OCI-LY7 (cell line): ENCODE measurements around the gene CFAP74. TPM values are rescaled to one million over a fixed set of nuclear protein-coding genes. Genes with fewer than 3 reads are reported as not detected.
"Not testable (repeated sequence)": the region's sequence is repeated elsewhere in the genome, so short reads cannot be mapped to it uniquely, and the experiment has no call there.

ENCODE experiments used
- BruUV-seq: library from RNA; stranded (reverse); fragments of 400-500 nt; replicated peaks from 2 replicates; lab custom pipeline; 2021; lab: Mats Ljungman, UMichigan
- CTCF ChIA-PET: fragments of 300-600 bp; sonication (Branson Sonifier 250); formaldehyde crosslinking; loops from one replicate; lab custom pipeline; 2022; ENCODE audit warnings: antibody characterized with exemption; ENCODE audit not compliant: unreplicated experiment; lab: Charles Lee
- POLR2A ChIA-PET: fragments of 300-600 bp; sonication (Branson Sonifier 250); formaldehyde crosslinking; loops from one replicate; lab custom pipeline; 2022; ENCODE audit warnings: antibody characterized with exemption; lab: Charles Lee
- DNase-seq: peaks from one replicate; pipeline ENCODE4 v3.0.0-alpha.2; 2015; ENCODE audit warnings: low spot score
- H2AFZ ChIP-seq: fragments of 200-600 bp; sonication (generic), shearing (Covaris generic); 2 replicates; pipeline ENCODE4 v1.6.1; 2014; ENCODE audit warnings: mild to moderate bottlenecking, antibody characterized with exemption, low read length, moderate library complexity
- H3K27ac ChIP-seq: fragments of 200-600 bp; sonication (generic); 2 replicates; pipeline ENCODE4 v1.5.1; 2014; ENCODE audit warnings: mixed run types, low read depth, mild to moderate bottlenecking, moderate library complexity, low read length, inconsistent platforms; ENCODE audit not compliant: poor library complexity, severe bottlenecking
- H3K36me3 ChIP-seq: fragments of 200-600 bp; sonication (generic); 2 replicates; pipeline ENCODE4 v1.6.1; 2014; ENCODE audit warnings: mild to moderate bottlenecking, antibody characterized with exemption, low read length, moderate library complexity, mixed read lengths; ENCODE audit not compliant: insufficient read depth
- H3K4me1 ChIP-seq: fragments of 200-600 bp; sonication (generic); 2 replicates; pipeline ENCODE4 v1.5.1; 2014; ENCODE audit warnings: mild to moderate bottlenecking, low read length; ENCODE audit not compliant: insufficient read depth, poor library complexity, severe bottlenecking
- H3K4me2 ChIP-seq: fragments of 200-600 bp; sonication (generic); 2 replicates; pipeline ENCODE4 v1.6.1; 2014; ENCODE audit warnings: mild to moderate bottlenecking, low read length
- H3K4me3 ChIP-seq: fragments of 200-600 bp; sonication (generic); 2 replicates; pipeline ENCODE4 v1.5.1; 2014; ENCODE audit warnings: mild to moderate bottlenecking, low read depth, low read length; ENCODE audit not compliant: poor library complexity, severe bottlenecking
- H3K79me2 ChIP-seq: fragments of 200-600 bp; sonication (generic); 2 replicates; pipeline ENCODE4 v1.6.1; 2016; ENCODE audit warnings: low read depth, mild to moderate bottlenecking, low read length, moderate library complexity, mixed read lengths; ENCODE audit not compliant: insufficient read depth
- H3K9me2 ChIP-seq: fragments of 200-600 bp; sonication (generic); 2 replicates; pipeline ENCODE4 v1.6.1; 2016; ENCODE audit warnings: mild to moderate bottlenecking, low read length, mixed read lengths; ENCODE audit not compliant: insufficient read depth
- H3K9me3 ChIP-seq: fragments of 200-600 bp; sonication (generic); 2 replicates; pipeline ENCODE4 v1.6.1; 2014; ENCODE audit warnings: mild to moderate bottlenecking, mixed run types, low read length, mixed read lengths
- H4K20me1 ChIP-seq: fragments of 200-600 bp; sonication (generic); 2 replicates; pipeline ENCODE4 v1.6.1; 2014; ENCODE audit warnings: mild to moderate bottlenecking, antibody characterized with exemption, low read length, moderate library complexity, mixed read lengths; ENCODE audit not compliant: insufficient read depth
- CTCF ChIP-seq: fragments of 200-600 bp; sonication (generic); conservative IDR thresholded peaks from 2 replicates; pipeline ENCODE4 v1.5.1; 2014; ENCODE audit warnings: mild to moderate bottlenecking, antibody characterized with exemption, low read length, moderate library complexity, mixed read lengths
- EZH2phosphoT487 ChIP-seq: fragments of 200-600 bp; sonication (generic); IDR thresholded peaks from 2 replicates; pipeline ENCODE4 v1.6.1; 2018; ENCODE audit warnings: low read depth, borderline replicate concordance, mild to moderate bottlenecking, mixed run types, antibody characterized with exemption, low read length, moderate library complexity, mixed read lengths
- intact Hi-C: fragments of 100-400 bp; cut with micrococcal nuclease; formaldehyde crosslinking; loops from one replicate; pipeline ENCODE4 v1.10.0; 2022; ENCODE audit not compliant: unreplicated experiment
- total RNA-seq, 2 experiments: library from RNA; depleted of rRNA in 1 of 2; stranded (reverse); fragments of >200 nt in 1 of 2; shearing (Covaris generic) in 1 of 2; gene quantifications; 2 replicates each; pipeline ENCODE4 v1.2.3, GENCODE V29; 2014 to 2022

The CFAP74 gene
- total RNA-seq, 2 experiments from 2014 or later, result not detected

- CTCF ChIA-PET, result no interaction called here
- TF ChIP-seq CTCF, result no peak
- no peak for TF ChIP-seq EZH2phosphoT487
- Histone ChIP-seq H2AFZ (no peak overlapping the region), H3K9me2 (no peaks in the 10 kb centered on the region), H3K9me3 (no peaks in the 10 kb centered on the region; the same call in 1 of the 2 replicates), H3K4me2 (no peak overlapping the region), H3K36me3 (no peaks in the 10 kb centered on the region), H3K4me3 (no peak overlapping the region), H3K79me2 (no peaks in the 10 kb centered on the region), H3K4me1 (no peaks in the 10 kb centered on the region), H3K27ac (no peak overlapping the region), H4K20me1 (no peaks in the 10 kb centered on the region)
- POLR2A ChIA-PET, result no interaction called here
- intact Hi-C loops, result no loop called here
- no peak for DNase-seq
- BruUV-seq, result no TSS peak
Measured at GRCh38 chr1:1982379-1983232, 21.0 kb downstream of the CFAP74 start.

GRCh38 chr1:1981631-1982327 lies 21.8 kb downstream of the CFAP74 start:
- intact Hi-C loops, H3K4me1 ChIP-seq, CTCF ChIA-PET, H2AFZ ChIP-seq, H3K4me2 ChIP-seq, H3K9me2 ChIP-seq, H3K9me3 ChIP-seq, H4K20me1 ChIP-seq, BruUV-seq, DNase-seq, H3K4me3 ChIP-seq, POLR2A ChIA-PET, H3K79me2 ChIP-seq, H3K27ac ChIP-seq, H3K36me3 ChIP-seq: not testable (repeated sequence)

GRCh38 chr1:1981142-1981500 lies 22.5 kb downstream of the CFAP74 start:
- CTCF ChIA-PET, result no interaction called here
- TF ChIP-seq EZH2phosphoT487 (no peak), CTCF (no peak)
- POLR2A ChIA-PET, result no interaction called here
- Histone ChIP-seq H3K4me3 (no peak overlapping the region), H3K9me2 (no peaks in the 10 kb centered on the region), H3K36me3 (no peaks in the 10 kb centered on the region), H3K4me1 (no peaks in the 10 kb centered on the region), H3K9me3 (no peaks in the 10 kb centered on the region; the same call in 1 of the 2 replicates), H3K27ac (no peak overlapping the region), H3K4me2 (no peak overlapping the region), H3K79me2 (no peaks in the 10 kb centered on the region), H4K20me1 (no peaks in the 10 kb centered on the region), H2AFZ (no peak overlapping the region)
- intact Hi-C loops, result no loop called here
- no TSS peak for BruUV-seq
- no peak for DNase-seq
